OCI-LY1 (cell line): Measurements from ENCODE around the gene KRTAP1-5.

ENCODE experiments used
- CTCF ChIP-seq: fragments of 200-600 bp; sonication (generic), shearing (Covaris generic); IDR thresholded peaks from 2 replicates; pipeline ENCODE4 v1.5.1; 2017; ENCODE audit warnings: mild to moderate bottlenecking, antibody characterized with exemption, low read length, moderate library complexity, mixed read lengths
- EZH2 ChIP-seq: fragments of 200-600 bp; sonication (generic), shearing (Covaris generic); IDR thresholded peaks from 2 replicates; pipeline ENCODE4 v1.8.0; 2017; ENCODE audit warnings: borderline replicate concordance, mixed run types, mild to moderate bottlenecking, antibody characterized with exemption, low read length, moderate library complexity, mixed read lengths

DNA sequence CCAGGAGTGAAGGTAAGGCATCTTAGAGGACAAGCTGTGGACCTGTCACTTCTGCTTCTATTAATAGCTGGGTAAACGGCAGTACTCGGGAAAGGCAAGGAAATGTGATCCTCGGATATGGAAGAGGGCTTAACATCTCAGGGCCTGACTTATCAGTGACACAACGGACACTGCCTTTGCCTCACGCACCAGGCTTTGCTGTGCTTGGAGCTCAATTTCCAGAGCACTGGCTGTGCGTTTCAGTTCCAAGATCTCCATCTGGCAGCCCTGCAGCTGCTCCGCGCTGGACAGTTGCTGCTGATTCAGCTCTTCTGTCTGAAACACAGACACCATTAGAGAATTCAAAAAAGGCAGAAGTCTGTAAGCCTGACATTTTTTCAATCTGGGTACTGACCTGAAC, 46.4 kb downstream of the KRTAP1-5 start:
- TF ChIP-seq CTCF (no peak), EZH2 (no peak)
